Gastroesophageal sphincter (tissue), 4 donors: ENCODE results near the gene SUN5. TPM values are rescaled to one million over a fixed set of nuclear protein-coding genes. Genes with fewer than 3 reads are reported as not detected.
A peak's percentile ranks its signal among the peaks of the same experiment; 100 is the strongest.

Experiments
- ATAC-seq: fragments of 150-250 bp; one replicate; pipeline ENCODE4 v1.9.1; 2016; ENCODE audit warnings: mild to moderate bottlenecking, moderate library complexity
- H3K27ac ChIP-seq, 4 donors: fragments of 200-600 bp; sonication (generic) in 3 of 4; 1 replicate in 3 of 4; 2 replicates in 1 of 4; pipeline ENCODE4 v1.5.1; 2016 to 2019
- H3K27me3 ChIP-seq: fragments of 200-600 bp; sonication (generic); one replicate; pipeline ENCODE4 v1.5.1; 2019
- H3K36me3 ChIP-seq, 2 donors: fragments of 200-600 bp; sonication (generic); one replicate each; pipeline ENCODE4 v1.5.1; 2019; ENCODE audit warnings: control low read depth in 1 of 2
- H3K4me1 ChIP-seq, 3 donors: fragments of 200-600 bp; sonication (generic); 1 replicate in 2 of 3; 2 replicates in 1 of 3; pipeline ENCODE4 v1.5.1; 2016 to 2019; ENCODE audit warnings: control low read depth in 2 of 3
- H3K4me3 ChIP-seq, 2 donors: fragments of 200-600 bp; sonication (generic); one replicate each; pipeline ENCODE4 v1.5.1; 2019; ENCODE audit warnings: mild to moderate bottlenecking in 1 of 2, moderate library complexity in 1 of 2
- H3K9me3 ChIP-seq, 3 donors: fragments of 200-600 bp; sonication (generic); one replicate each; pipeline ENCODE4 v1.5.1; 2017 to 2019; ENCODE audit warnings: control low read depth in 2 of 3
- CTCF ChIP-seq, 4 experiments: fragments of 200-600 bp in 2 of 4; fragments of 450-650 bp in 2 of 4; sonication (generic) in 1 of 4; IDR thresholded peaks; one replicate each; pipeline ENCODE4 v1.5.1; 2017 to 2019; ENCODE audit warnings: antibody characterized with exemption in 4 of 4, mild to moderate bottlenecking in 2 of 4, moderate library complexity in 2 of 4
- EP300 ChIP-seq: sonication (generic); formaldehyde crosslinking; IDR thresholded peaks from one replicate; pipeline ENCODE4 v1.6.1; 2017; ENCODE audit warnings: antibody characterized with exemption, mild to moderate bottlenecking
- POLR2A ChIP-seq, 2 donors: fragments of 450-650 bp; IDR thresholded peaks; one replicate each; pipeline ENCODE4 v1.6.1; 2017; ENCODE audit warnings: antibody characterized with exemption in 2 of 2, mild to moderate bottlenecking in 2 of 2, moderate library complexity in 1 of 2
- POLR2AphosphoS5 ChIP-seq: sonication (generic); formaldehyde crosslinking; IDR thresholded peaks from one replicate; pipeline ENCODE4 v1.6.1; 2017; ENCODE audit warnings: antibody characterized with exemption
- WGBS, 2 donors: methylation state at CpG; one replicate each; pipeline ENCODE4 v1.1.5; 2018; ENCODE audit warnings: low coverage in 1 of 2; 5-methylcytosine and 5-hydroxymethylcytosine counted together
- total RNA-seq, 4 donors: library from RNA; depleted of rRNA; stranded (reverse); fragments of >200 nt; gene quantifications; one replicate each; pipeline ENCODE4 v1.1.0, GENCODE V29; 2016

The SUN5 gene
- total RNA-seq, 4 donors from 2014 or later = not detected

GRCh38 chr20:32982617-32983458 lies 21.4 kb downstream of the SUN5 start:
- peaks cover 16% of the 10 kb centered on the region for H3K27me3 ChIP-seq
- ATAC-seq = no peak
- TF ChIP-seq POLR2AphosphoS5 (no peak), POLR2A (IDR thresholded peaks at IDR 0.05) (no peak), CTCF (IDR thresholded peaks at IDR 0.05) (no peak), EP300 (no peak)
- H3K27ac ChIP-seq = no peak overlapping the region
- H3K36me3 ChIP-seq = no peaks in the 10 kb centered on the region
- H3K4me1 ChIP-seq = peaks cover 0 to 9% (median 0%) of the 10 kb centered on the region in 3 donors
- no peak overlapping the region for H3K4me3 ChIP-seq
- WGBS, 2 donors = 37 to 44% methylated on average over 2 to 6 of the region's 10 CpGs
- no peaks in the 10 kb centered on the region for H3K9me3 ChIP-seq

- H3K27ac ChIP-seq = no peak overlapping the region
- 58 to 75% methylated on average over 2 of the region's 6 CpGs for WGBS, 2 donors
- no peak for ATAC-seq
Measured at GRCh38 chr20:32980990-32981389, 23.2 kb downstream of the SUN5 start.

GRCh38 chr20:32980131-32980941 lies 23.9 kb downstream of the SUN5 start:
- no peak overlapping the region for H3K4me3 ChIP-seq
- H3K27me3 ChIP-seq = peaks cover 16% of the 10 kb centered on the region
- no peaks in the 10 kb centered on the region for H3K36me3 ChIP-seq
- TF ChIP-seq POLR2A (IDR thresholded peaks at IDR 0.05) (no peak), EP300 (no peak), CTCF (IDR thresholded peaks at IDR 0.05) (no peak), POLR2AphosphoS5 (no peak)
- H3K4me1 ChIP-seq = peaks cover 0 to 9% (median 0%) of the 10 kb centered on the region in 3 donors
- no peaks in the 10 kb centered on the region for H3K9me3 ChIP-seq
- peak; percentile 41 for ATAC-seq
- H3K27ac ChIP-seq = no peak overlapping the region
- 60 to 80% methylated on average over 1 to 3 of the region's 19 CpGs for WGBS, 2 donors

More at GRCh38 chr20:32980990-32981389, 23.2 kb downstream of the SUN5 start:
- no peak for TF ChIP-seq POLR2AphosphoS5
- TF ChIP-seq POLR2A (IDR thresholded peaks at IDR 0.05) = no peak
- TF ChIP-seq CTCF (IDR thresholded peaks at IDR 0.05) = no peak
- no peak for TF ChIP-seq EP300
- no peaks in the 10 kb centered on the region for H3K36me3 ChIP-seq
- no peaks in the 10 kb centered on the region for H3K9me3 ChIP-seq
- peaks cover 16% of the 10 kb centered on the region for H3K27me3 ChIP-seq
- no peak overlapping the region for H3K4me3 ChIP-seq
- H3K4me1 ChIP-seq = peaks cover 0 to 9% (median 0%) of the 10 kb centered on the region in 3 donors

GRCh38 chr20:32979201-32979998 lies 24.8 kb downstream of the SUN5 start:
- Histone ChIP-seq H3K27me3 (peaks cover 16% of the 10 kb centered on the region), H3K4me1 (peaks cover 0 to 9% (median 0%) of the 10 kb centered on the region in 3 donors), H3K27ac (no peak overlapping the region), H3K9me3 (no peaks in the 10 kb centered on the region), H3K36me3 (no peaks in the 10 kb centered on the region), H3K4me3 (no peak overlapping the region)
- TF ChIP-seq CTCF (IDR thresholded peaks at IDR 0.05) (no peak), POLR2A (IDR thresholded peaks at IDR 0.05) (no peak), EP300 (no peak), POLR2AphosphoS5 (no peak)
- 63% methylated on average over 3 of the region's 9 CpGs; no CpG with 5 or more reads in 1 of the 2 donors for WGBS, 2 donors
- no peak for ATAC-seq
